H1 (cell line): ENCODE data around the gene KCNH1. TPM values are rescaled to one million over a fixed set of nuclear protein-coding genes. Genes with fewer than 3 reads are reported as not detected.

ENCODE experiments used
- CREB1 ChIP-seq: IDR thresholded peaks from 2 replicates; pipeline ENCODE4 v1.6.1; 2012; ENCODE audit warnings: inconsistent platforms
- CTBP2 ChIP-seq: IDR thresholded peaks from 2 replicates; pipeline ENCODE4 v1.7.0; 2011; ENCODE audit warnings: borderline replicate concordance, mild to moderate bottlenecking, moderate library complexity, mixed read lengths, low read length; ENCODE audit not compliant: insufficient read depth, insufficient read length
- EGR1 ChIP-seq: IDR thresholded peaks from 2 replicates; pipeline ENCODE4 v1.6.1; 2011; ENCODE audit warnings: low read depth, low read length, borderline replicate concordance
- HDAC6 ChIP-seq: IDR thresholded peaks from one replicate; pipeline ENCODE4 v1.7.1; 2012; ENCODE audit warnings: low read depth, mild to moderate bottlenecking, inconsistent platforms, low read length, moderate library complexity
- NANOG ChIP-seq: IDR thresholded peaks from 2 replicates; pipeline ENCODE4 v1.6.1; 2011; ENCODE audit warnings: low read length, low read depth, mild to moderate bottlenecking, inconsistent platforms; ENCODE audit not compliant: insufficient read depth, poor library complexity, severe bottlenecking
- POLR2A ChIP-seq, 2 experiments: IDR thresholded peaks; 1 replicate in 1 of 2; 2 replicates in 1 of 2; pipeline ENCODE4 v1.6.1; 2011; ENCODE audit warnings: low read depth in 2 of 2, low read length in 2 of 2, mild to moderate bottlenecking in 2 of 2; ENCODE audit errors: control extremely low read depth in 1 of 2
- POLR2AphosphoS5 ChIP-seq: IDR thresholded peaks from 2 replicates; pipeline ENCODE4 v1.6.1; 2011; ENCODE audit warnings: low read depth, low read length
- RBBP5 ChIP-seq: IDR thresholded peaks from 2 replicates; pipeline ENCODE4 v1.7.1; 2012; ENCODE audit warnings: low read depth, mild to moderate bottlenecking, inconsistent platforms, low read length, moderate library complexity, borderline replicate concordance
- USF2 ChIP-seq: IDR thresholded peaks from 2 replicates; pipeline ENCODE4 v1.6.1; 2011; ENCODE audit warnings: low read length, improper control_type of control experiment
- polyA plus RNA-seq, 7 experiments: library from polyadenylated mRNA; depleted of rRNA in 3 of 7; stranded (reverse) in 5 of 7; unstranded in 2 of 7; fragments of >200 nt in 5 of 7; fragments of 200-250 nt in 2 of 7; gene quantifications; 1 replicate in 5 of 7; 2 replicates in 1 of 7; 4 replicates in 1 of 7; pipeline versions ENCODE4 v1.2.1 to v1.2.3, GENCODE V29; 2011 to 2013; ENCODE audit warnings: missing spikeins in 2 of 7, mixed read lengths in 2 of 7
- total RNA-seq: library from RNA; stranded (reverse); fragmentation: NEBNext Ultra II Directional; extraction: Animal tissue kit (Norgen Biotek cat#: 25700); gene quantifications from 2 replicates; pipeline ENCODE4 v1.2.1, GENCODE V29; 2021

The KCNH1 gene
- total and polyA plus RNA-seq, 2 of the 8 experiments (the other 6 are each of a cell fraction or from before 2014, with no cell fraction given): 0.27 to 0.34 TPM

- TF ChIP-seq EGR1 (no peak), POLR2AphosphoS5 (no peak), RBBP5 (no peak), CTBP2 (no peak), HDAC6 (no peak), CREB1 (no peak), POLR2A (IDR thresholded peaks at IDR 0.05; ENCODE audit: control extremely low read depth in 1 of 2, low read depth in 2 of 2, low read length in 2 of 2) (no peak), NANOG (no peak), USF2 (no peak)
Measured at GRCh38 chr1:210722410-210723081, 411.4 kb downstream of the KCNH1 start (continued).
